ENCODE data around the gene MAN1A2. TPM values are rescaled to one million over a fixed set of nuclear protein-coding genes. Genes with fewer than 3 reads are reported as not detected.

MAN1A2 gene
- total RNA-seq, 1 experiment from 2014 or later: 38.1 TPM

- no peaks in the 10 kb centered on the region for H3K79me2 ChIP-seq (ENCODE audit: insufficient read depth, low read length)
- no peak for TF ChIP-seq MAX (IDR thresholded peaks at IDR 0.05)
- TF ChIP-seq POLR2A (IDR thresholded peaks at IDR 0.05; ENCODE audit: borderline replicate concordance, extremely low read depth, insufficient read depth, insufficient read length): no peak
- no peak for TF ChIP-seq EGR1 (IDR thresholded peaks at IDR 0.05; ENCODE audit: low read depth)
- ChIA-PET RAD21 (ENCODE audit: low non-redundant PET in 1 of 2, low total read pairs in 2 of 2, uncharacterized antibody in 2 of 2, unreplicated experiment in 2 of 2) (no interaction called here), POLR2A (no interaction called here), CTCF (no interaction called here)
- no peaks in the 10 kb centered on the region for H3K9me2 ChIP-seq (ENCODE audit: insufficient read depth)
- H3K27ac ChIP-seq (ENCODE audit: low read depth, low read length): no peak overlapping the region
- H3K4me2 ChIP-seq (ENCODE audit: low read length): no peak overlapping the region
- H2AFZ ChIP-seq (ENCODE audit: low read depth, low read length, poor library complexity, severe bottlenecking): no peak overlapping the region
- no TSS peak for BruUV-seq (replicated peaks)
- no peaks in the 10 kb centered on the region for H3K9me3 ChIP-seq (ENCODE audit: control insufficient read depth in 1 of 2, insufficient read depth in 1 of 2, low read depth in 1 of 2, low read length in 2 of 2)
- intact Hi-C loops (cut with micrococcal nuclease): no loop called here
- H4K20me1 ChIP-seq (ENCODE audit: insufficient read depth): no peaks in the 10 kb centered on the region
- H3K27me3 ChIP-seq (ENCODE audit: insufficient read depth, low read length): no peaks in the 10 kb centered on the region
- no peak overlapping the region for H3K9ac ChIP-seq (ENCODE audit: low read length)
- no peak overlapping the region for H3K4me3 ChIP-seq (replicated peaks in 1 of 2; ENCODE audit: low read depth in 1 of 2, low read length in 2 of 2)
- no peak for ATAC-seq
- DNase-seq (ENCODE audit: low read depth, low spot score): no peak
- H3K36me3 ChIP-seq (ENCODE audit: control insufficient read depth in 1 of 2, insufficient read depth in 2 of 2, low read length in 2 of 2): no peaks in the 10 kb centered on the region
- H3K4me1 ChIP-seq (ENCODE audit: control insufficient read depth in 1 of 2, insufficient read depth in 2 of 2, low read length in 2 of 2): no peaks in the 10 kb centered on the region
These were observed 210.1 kb downstream of the MAN1A2 start for GRCh38 chr1:117577191-117577885.

GRCh38 chr1:117578466-117578865 is 211.2 kb downstream of the MAN1A2 start:
- ChIA-PET RAD21 (ENCODE audit: low non-redundant PET in 1 of 2, low total read pairs in 2 of 2, uncharacterized antibody in 2 of 2, unreplicated experiment in 2 of 2) (no interaction called here), POLR2A (no interaction called here)
- intact Hi-C loops (cut with micrococcal nuclease): no loop called here

More at GRCh38 chr1:117578466-117578865, 211.2 kb downstream of the MAN1A2 start:
- H3K27me3 ChIP-seq (ENCODE audit: insufficient read depth, low read length): no peaks in the 10 kb centered on the region
- no peaks in the 10 kb centered on the region for H4K20me1 ChIP-seq (ENCODE audit: insufficient read depth)
- no peak overlapping the region for H3K4me2 ChIP-seq (ENCODE audit: low read length)
- no peak for DNase-seq (ENCODE audit: low read depth, low spot score)
- no peaks in the 10 kb centered on the region for H3K79me2 ChIP-seq (ENCODE audit: insufficient read depth, low read length)
- H3K4me1 ChIP-seq (ENCODE audit: control insufficient read depth in 1 of 2, insufficient read depth in 2 of 2, low read length in 2 of 2): no peaks in the 10 kb centered on the region
- no peak overlapping the region for H3K9ac ChIP-seq (ENCODE audit: low read length)
- no peak overlapping the region for H3K4me3 ChIP-seq (replicated peaks in 1 of 2; ENCODE audit: low read depth in 1 of 2, low read length in 2 of 2)
- H3K36me3 ChIP-seq (ENCODE audit: control insufficient read depth in 1 of 2, insufficient read depth in 2 of 2, low read length in 2 of 2): no peaks in the 10 kb centered on the region
- H2AFZ ChIP-seq (ENCODE audit: low read depth, low read length, poor library complexity, severe bottlenecking): no peak overlapping the region
- TF ChIP-seq POLR2AphosphoS5 (IDR thresholded peaks at IDR 0.05; ENCODE audit: low read depth, low read length) (no peak), EGR1 (IDR thresholded peaks at IDR 0.05; ENCODE audit: low read depth) (no peak), TCF7L2 (IDR thresholded peaks at IDR 0.05; ENCODE audit: borderline replicate concordance, extremely low read depth, insufficient read depth, insufficient read length) (no peak), EZH2phosphoT487 (IDR thresholded peaks at IDR 0.05; ENCODE audit: borderline replicate concordance) (no peak), SIN3A (IDR thresholded peaks at IDR 0.05; ENCODE audit: low read depth) (no peak)
- ATAC-seq: no peak
- no peaks in the 10 kb centered on the region for H3K9me2 ChIP-seq (ENCODE audit: insufficient read depth)
- BruUV-seq (replicated peaks): no TSS peak
- no peaks in the 10 kb centered on the region for H3K9me3 ChIP-seq (ENCODE audit: control insufficient read depth in 1 of 2, insufficient read depth in 1 of 2, low read depth in 1 of 2, low read length in 2 of 2)
- no peak overlapping the region for H3K27ac ChIP-seq (ENCODE audit: low read depth, low read length)
- CTCF ChIA-PET: no interaction called here

Other genes with a start within 250 kb of the MAN1A2 start
- gene TRIM45, start 245.7 kb upstream of the MAN1A2 start, total RNA-seq (2021; ENCODE audit: unreplicated experiment): 3.5 TPM
- 0.17 TPM for gene VTCN1, start 156.5 kb upstream of the MAN1A2 start, total RNA-seq (2021; ENCODE audit: unreplicated experiment)
- gene TENT5C, start 238.6 kb downstream of the MAN1A2 start, total RNA-seq (2021; ENCODE audit: unreplicated experiment): 1.4 TPM

All from HCT116 (cell line).